HepG2 (cell line): ENCODE data around the gene CD6. TPM values are rescaled to one million over a fixed set of nuclear protein-coding genes. Genes with fewer than 3 reads are reported as not detected.

Experiments
- ATAC-seq: fragments of 200-7000 bp; cut with Tn5 transposase; 3 replicates; pipeline ENCODE4 v1.9.1; 2020; ENCODE audit warnings: mild to moderate bottlenecking, moderate library complexity
- BruUV-seq: library from RNA; stranded (reverse); fragments of 400-500 nt; replicated peaks from 2 replicates; lab custom pipeline; 2021; lab: Mats Ljungman, UMichigan
- CTCF ChIA-PET: fragments of 300-600 bp; formaldehyde crosslinking; extraction: SDS; loops from one replicate; lab custom pipeline; 2021; ENCODE audit warnings: low total read pairs, inconsistent platforms, low intra/inter-chr PET ratio; lab: Yijun Ruan, JAX
- POLR2A ChIA-PET: fragments of 350-600 bp; sonication (Branson Sonifier 250); formaldehyde crosslinking; loops from one replicate; lab custom pipeline; 2020; ENCODE audit warnings: antibody characterized with exemption, inconsistent platforms; lab: Yijun Ruan, JAX
- DNase-seq: peaks from one replicate; pipeline ENCODE4 v3.0.0-alpha.2; 2015; ENCODE audit warnings: low spot score
- FAIRE-seq: peaks from 3 replicates; lab custom pipeline; 2011; peaks lifted over from hg19 to GRCh38; lab: Jason Lieb, UNC
- H2AFZ ChIP-seq: one replicate; pipeline ENCODE4 v1.6.1; 2011; ENCODE audit warnings: low read length, inconsistent platforms
- H3K27ac ChIP-seq: fragments of 300-600 bp; 3 replicates; pipeline ENCODE4 v1.8.0; 2011; ENCODE audit warnings: mixed run types, mild to moderate bottlenecking, mixed read lengths, low read length, inconsistent platforms; ENCODE audit not compliant: insufficient read depth; ENCODE audit errors: extremely low read length
- H3K27me3 ChIP-seq, 2 experiments: fragments of 200-600 bp in 1 of 2; 2 replicates in 1 of 2; 3 replicates in 1 of 2; pipeline versions ENCODE4 v1.6.0 to v1.8.0; 2011; ENCODE audit warnings: low read length in 2 of 2, mild to moderate bottlenecking in 2 of 2, moderate library complexity in 2 of 2, inconsistent platforms in 1 of 2; ENCODE audit not compliant: insufficient read depth in 2 of 2, control insufficient read depth in 1 of 2
- H3K36me3 ChIP-seq, 2 experiments: fragments of 200-600 bp in 1 of 2; replicated peaks in 1 of 2; 2 replicates in 1 of 2; 3 replicates in 1 of 2; pipeline versions ENCODE4 v1.5.1 to v1.8.0; 2011; ENCODE audit warnings: low read length in 2 of 2, inconsistent platforms in 1 of 2; ENCODE audit not compliant: insufficient read depth in 2 of 2, control insufficient read depth in 1 of 2
- H3K4me1 ChIP-seq: 2 replicates; pipeline ENCODE4 v1.5.1; 2012; ENCODE audit warnings: low read length, inconsistent platforms; ENCODE audit not compliant: insufficient read depth
- H3K4me2 ChIP-seq: 2 replicates; pipeline ENCODE4 v1.6.0; 2011; ENCODE audit warnings: low read depth, low read length, inconsistent platforms
- H3K4me3 ChIP-seq, 3 experiments: fragments of 200-600 bp in 1 of 3; sonication (generic), shearing (Covaris generic) in 1 of 3; replicated peaks in 1 of 3; 2 replicates each; pipeline ENCODE4 v1.5.1; 2011 to 2016; ENCODE audit warnings: low read length in 3 of 3, inconsistent platforms in 2 of 3, low read depth in 2 of 3, mild to moderate bottlenecking in 2 of 3, control low read depth in 1 of 3, mixed read lengths in 1 of 3; ENCODE audit not compliant: insufficient read depth in 1 of 3
- H3K79me2 ChIP-seq: one replicate; pipeline ENCODE4 v1.6.1; 2011; ENCODE audit warnings: low read length, inconsistent platforms; ENCODE audit not compliant: insufficient read depth
- H3K9ac ChIP-seq: 2 replicates; pipeline ENCODE4 v1.6.0; 2011; ENCODE audit warnings: mild to moderate bottlenecking, low read depth, low read length, inconsistent platforms; ENCODE audit not compliant: insufficient read depth
- H3K9me3 ChIP-seq: 2 replicates; pipeline ENCODE4 v1.5.1; 2012; ENCODE audit warnings: mild to moderate bottlenecking, low read length
- H4K20me1 ChIP-seq: 2 replicates; pipeline ENCODE4 v1.6.0; 2011; ENCODE audit warnings: inconsistent platforms, mild to moderate bottlenecking, low read length, moderate library complexity; ENCODE audit not compliant: insufficient read depth
- MXD1 ChIP-seq: sonication (generic); formaldehyde crosslinking; IDR thresholded peaks from 2 replicates; pipeline ENCODE4 v1.4.0; 2020; ENCODE audit warnings: mild to moderate bottlenecking, missing genetic modification reagents
- NKX3-1 ChIP-seq: sonication (generic); formaldehyde crosslinking; IDR thresholded peaks from 2 replicates; pipeline ENCODE4 v1.5.0; 2020; ENCODE audit warnings: missing genetic modification reagents
- RNF2 ChIP-seq: fragments of 450-650 bp; conservative IDR thresholded peaks from 2 replicates; pipeline ENCODE4 v1.6.1; 2016; ENCODE audit warnings: low read depth
- ZBTB34 ChIP-seq: sonication (generic); formaldehyde crosslinking; IDR thresholded peaks from 2 replicates; pipeline ENCODE4 v1.8.0; 2022; ENCODE audit warnings: mild to moderate bottlenecking, missing genetic modification reagents
- ZNF552 ChIP-seq: sonication (generic); formaldehyde crosslinking; IDR thresholded peaks from 2 replicates; pipeline ENCODE4 v1.9.0; 2022; ENCODE audit warnings: missing genetic modification reagents, mild to moderate bottlenecking, borderline replicate concordance
- ZNF615 ChIP-seq: sonication (generic); formaldehyde crosslinking; IDR thresholded peaks from 2 replicates; pipeline ENCODE4 v1.5.0; 2020; ENCODE audit warnings: mild to moderate bottlenecking, missing genetic modification reagents, borderline replicate concordance
- ZNF777 ChIP-seq: sonication (generic); formaldehyde crosslinking; IDR thresholded peaks from 2 replicates; pipeline ENCODE4 v1.4.0; 2020; ENCODE audit warnings: missing genetic modification reagents
- ZSCAN31 ChIP-seq: sonication (generic); formaldehyde crosslinking; IDR thresholded peaks from 2 replicates; pipeline ENCODE4 v1.5.0; 2020; ENCODE audit warnings: low read depth, mild to moderate bottlenecking, missing genetic modification reagents
- WGBS: methylation state at CpG from one replicate; pipeline ENCODE4 v1.1.6; 2017; ENCODE audit warnings: low lambda C conversion rate; 5-methylcytosine and 5-hydroxymethylcytosine counted together
- in situ Hi-C: cut with HindIII; loops from 2 replicates; pipeline ENCODE4 v1.10.0; 2017; ENCODE audit warnings: low pct_unique_long_range_greater_than_20kb; ENCODE audit not compliant: extremely low pct_ligation_motif_present
- intact Hi-C: fragments of 100-400 bp; cut with micrococcal nuclease; formaldehyde crosslinking; loops from one replicate; pipeline ENCODE4 v1.10.0; 2022; ENCODE audit not compliant: unreplicated experiment
- polyA plus RNA-seq, 8 experiments: library from polyadenylated mRNA; depleted of rRNA in 3 of 8; stranded (reverse) in 7 of 8; unstranded in 1 of 8; fragments of >200 nt; fragmentation: Illumina TruSeq in 4 of 8; extraction: Trizol in 4 of 8; gene quantifications; 2 replicates each; pipeline versions ENCODE4 v1.2.1 to v1.2.3, GENCODE V29; 2011 to 2016; ENCODE audit warnings: low read depth in 4 of 8, missing spikeins in 1 of 8, mixed read lengths in 1 of 8; ENCODE audit not compliant: insufficient read depth in 1 of 8
- total RNA-seq, 5 experiments: library from RNA; depleted of rRNA; stranded (reverse); fragments of >200 nt; fragmentation: Illumina TruSeq; extraction: Trizol; gene quantifications; 2 replicates each; pipeline ENCODE4 v1.2.3, GENCODE V29; 2016; ENCODE audit warnings: low read depth in 1 of 5
- TF ChIP-seq, protein P1 (sequence below): sonication (generic); formaldehyde crosslinking; IDR thresholded peaks from 2 replicates; pipeline ENCODE4 v1.9.0; 2022; ENCODE audit warnings: missing genetic modification reagents, mild to moderate bottlenecking, borderline replicate concordance
- TF ChIP-seq, protein P2 (sequence below): fragments of 450-650 bp; IDR thresholded peaks from 2 replicates; pipeline ENCODE4 v1.6.1; 2017
- TF ChIP-seq, protein P3 (sequence below): sonication (generic); formaldehyde crosslinking; IDR thresholded peaks from 2 replicates; pipeline ENCODE4 v1.4.0; 2020; ENCODE audit warnings: mild to moderate bottlenecking, low read depth, missing genetic modification reagents

CD6 gene
- total and polyA plus RNA-seq, 2 of the 13 experiments (the other 11 are each of a cell fraction or from before 2014, with no cell fraction given): not detected

DNA sequence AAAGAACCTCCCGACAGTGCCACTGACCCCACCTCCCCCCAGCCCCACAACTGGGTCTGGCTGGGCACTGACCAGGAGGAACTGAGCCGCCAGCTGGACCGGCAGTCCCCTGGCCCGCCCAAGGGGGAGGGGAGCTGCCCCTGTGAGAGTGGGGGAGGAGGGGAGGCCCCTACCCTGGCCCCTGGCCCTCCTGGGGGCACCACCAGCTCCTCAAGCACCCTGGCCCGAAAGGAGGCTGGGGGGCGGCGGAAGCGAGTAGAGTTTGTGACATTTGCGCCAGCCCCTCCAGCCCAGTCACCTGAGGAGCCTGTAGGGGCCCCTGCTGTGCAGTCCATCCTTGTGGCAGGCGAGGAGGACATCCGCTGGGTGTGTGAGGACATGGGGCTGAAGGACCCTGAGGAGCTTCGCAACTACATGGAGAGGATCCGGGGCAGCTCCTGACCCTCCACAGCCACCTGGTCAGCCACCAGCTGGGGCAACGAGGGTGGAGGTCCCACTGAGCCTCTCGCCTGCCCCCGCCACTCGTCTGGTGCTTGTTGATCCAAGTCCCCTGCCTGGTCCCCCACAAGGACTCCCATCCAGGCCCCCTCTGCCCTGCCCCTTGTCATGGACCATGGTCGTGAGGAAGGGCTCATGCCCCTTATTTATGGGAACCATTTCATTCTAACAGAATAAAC, 34.9 kb upstream of the CD6 start:
- no peaks in the 10 kb centered on the region for H3K79me2 ChIP-seq
- in situ Hi-C loops: no loop called here
- TSS peak; percentile 43 for BruUV-seq
- no peak overlapping the region for H3K9ac ChIP-seq
- no peak overlapping the region for H3K4me2 ChIP-seq
- CTCF ChIA-PET: no interaction called here
- H3K36me3 ChIP-seq: no peaks in the 10 kb centered on the region; a peak in 1 of 5 replicates
- H3K27ac ChIP-seq: no peak overlapping the region
- H4K20me1 ChIP-seq: no peaks in the 10 kb centered on the region
- TF ChIP-seq ZNF777 (CRISPR knock-in tag): no peak
- no peak for TF ChIP-seq ZBTB34
- no peak for TF ChIP-seq MXD1 (CRISPR knock-in tag)
- TF ChIP-seq, protein P1, sequence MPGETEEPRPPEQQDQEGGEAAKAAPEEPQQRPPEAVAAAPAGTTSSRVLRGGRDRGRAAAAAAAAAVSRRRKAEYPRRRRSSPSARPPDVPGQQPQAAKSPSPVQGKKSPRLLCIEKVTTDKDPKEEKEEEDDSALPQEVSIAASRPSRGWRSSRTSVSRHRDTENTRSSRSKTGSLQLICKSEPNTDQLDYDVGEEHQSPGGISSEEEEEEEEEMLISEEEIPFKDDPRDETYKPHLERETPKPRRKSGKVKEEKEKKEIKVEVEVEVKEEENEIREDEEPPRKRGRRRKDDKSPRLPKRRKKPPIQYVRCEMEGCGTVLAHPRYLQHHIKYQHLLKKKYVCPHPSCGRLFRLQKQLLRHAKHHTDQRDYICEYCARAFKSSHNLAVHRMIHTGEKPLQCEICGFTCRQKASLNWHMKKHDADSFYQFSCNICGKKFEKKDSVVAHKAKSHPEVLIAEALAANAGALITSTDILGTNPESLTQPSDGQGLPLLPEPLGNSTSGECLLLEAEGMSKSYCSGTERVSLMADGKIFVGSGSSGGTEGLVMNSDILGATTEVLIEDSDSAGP (CRISPR knock-in tag): no peak
- no peak for TF ChIP-seq ZSCAN31 (CRISPR knock-in tag)
- TF ChIP-seq, protein P2, sequence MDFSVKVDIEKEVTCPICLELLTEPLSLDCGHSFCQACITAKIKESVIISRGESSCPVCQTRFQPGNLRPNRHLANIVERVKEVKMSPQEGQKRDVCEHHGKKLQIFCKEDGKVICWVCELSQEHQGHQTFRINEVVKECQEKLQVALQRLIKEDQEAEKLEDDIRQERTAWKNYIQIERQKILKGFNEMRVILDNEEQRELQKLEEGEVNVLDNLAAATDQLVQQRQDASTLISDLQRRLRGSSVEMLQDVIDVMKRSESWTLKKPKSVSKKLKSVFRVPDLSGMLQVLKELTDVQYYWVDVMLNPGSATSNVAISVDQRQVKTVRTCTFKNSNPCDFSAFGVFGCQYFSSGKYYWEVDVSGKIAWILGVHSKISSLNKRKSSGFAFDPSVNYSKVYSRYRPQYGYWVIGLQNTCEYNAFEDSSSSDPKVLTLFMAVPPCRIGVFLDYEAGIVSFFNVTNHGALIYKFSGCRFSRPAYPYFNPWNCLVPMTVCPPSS: no peak
- TF ChIP-seq ZNF552 (CRISPR knock-in tag): no peak
- no peak for TF ChIP-seq NKX3-1
- no peak for TF ChIP-seq RNF2
- TF ChIP-seq, protein P3, sequence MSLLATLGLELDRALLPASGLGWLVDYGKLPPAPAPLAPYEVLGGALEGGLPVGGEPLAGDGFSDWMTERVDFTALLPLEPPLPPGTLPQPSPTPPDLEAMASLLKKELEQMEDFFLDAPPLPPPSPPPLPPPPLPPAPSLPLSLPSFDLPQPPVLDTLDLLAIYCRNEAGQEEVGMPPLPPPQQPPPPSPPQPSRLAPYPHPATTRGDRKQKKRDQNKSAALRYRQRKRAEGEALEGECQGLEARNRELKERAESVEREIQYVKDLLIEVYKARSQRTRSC: no peak
- TF ChIP-seq ZNF615 (CRISPR knock-in tag): no peak
- TF ChIP-seq, all 625 proteins: peak for 0
- Histone ChIP-seq H3K4me3 (no peak overlapping the region), H3K9me3 (no peaks in the 10 kb centered on the region), H3K27me3 (no peaks in the 10 kb centered on the region; a peak in 2 of 5 replicates), H2AFZ (no peak overlapping the region), H3K4me1 (no peaks in the 10 kb centered on the region)
- DNase-seq: no peak
- ATAC-seq: no peak
- FAIRE-seq: no peak
- POLR2A ChIA-PET: no interaction called here
- 84% methylated on average over 9 of the region's 18 CpGs for WGBS
- intact Hi-C loops: no loop called here
